NCI-H146 (cell line): Measurements from ENCODE around the gene ASCL5.

Source experiments
- DNase-seq: peaks from one replicate; lab custom pipeline; 2025; lab: John Stamatoyannopoulos, UW

ASCL5 gene

GRCh38 chr1:201153474-201154388 is 26.7 kb upstream of the ASCL5 start:
- peak; percentile 82 for DNase-seq

- DNase-seq = peak; percentile 55
Observed at GRCh38 chr1:201149400-201149799, 22.4 kb upstream of the ASCL5 start.

GRCh38 chr1:201147396-201148015 is 20.5 kb upstream of the ASCL5 start:
- DNase-seq = no peak

- DNase-seq = no peak
Observed at GRCh38 chr1:201146626-201147390, 19.8 kb upstream of the ASCL5 start.

GRCh38 chr1:201145816-201146215 is 18.8 kb upstream of the ASCL5 start:
- DNase-seq = no peak

GRCh38 chr1:201145132-201145531 is 18.1 kb upstream of the ASCL5 start:
- no peak for DNase-seq

- no peak for DNase-seq
Observed at GRCh38 chr1:201144701-201145100, 17.7 kb upstream of the ASCL5 start.

- no peak for DNase-seq
Observed at GRCh38 chr1:201143726-201144635, 17.0 kb upstream of the ASCL5 start.

- no peak for DNase-seq
Observed at GRCh38 chr1:201142849-201143725, 16.1 kb upstream of the ASCL5 start.

- no peak for DNase-seq
Observed at GRCh38 chr1:201142011-201142848, 15.2 kb upstream of the ASCL5 start.

- DNase-seq = no peak
Observed at GRCh38 chr1:201141418-201141817, 14.4 kb upstream of the ASCL5 start.

- DNase-seq = no peak
Observed at GRCh38 chr1:201140941-201141260, 13.9 kb upstream of the ASCL5 start.

GRCh38 chr1:201140235-201140940 is 13.4 kb upstream of the ASCL5 start:
- no peak for DNase-seq

GRCh38 chr1:201139756-201140155 is 12.8 kb upstream of the ASCL5 start:
- DNase-seq = no peak

GRCh38 chr1:201139306-201139705 is 12.3 kb upstream of the ASCL5 start:
- no peak for DNase-seq

GRCh38 chr1:201138311-201138840 is 11.4 kb upstream of the ASCL5 start:
- DNase-seq = no peak

- no peak for DNase-seq
Observed at GRCh38 chr1:201137579-201138310, 10.8 kb upstream of the ASCL5 start.

GRCh38 chr1:201137024-201137392 is 10.0 kb upstream of the ASCL5 start:
- DNase-seq = no peak
